Dedifferentiated amniotic fluid mesenchymal stem cell (primary cell): ENCODE results near the gene SLC1A4.
"Not testable (repeated sequence)": the region's sequence is repeated elsewhere in the genome, so short reads cannot be mapped to it uniquely, and the experiment has no call there.

ENCODE experiments used
- DNase-seq: peaks from one replicate; pipeline ENCODE4 v3.0.0-alpha.2; 2016; ENCODE audit errors: extremely low spot score

SLC1A4 gene

GRCh38 chr2:64989126-64989981 is at the start of gene SLC1A4:
SLC1A4 (plus strand) TSS chr2:64989399; CDS start chr2:64989644, 245 bp downstream.
- DNase-seq: peak; percentile 85

GRCh38 chr2:64941143-64941542 is 48.1 kb upstream of the SLC1A4 start:
- no peak for DNase-seq

GRCh38 chr2:64941801-64942200 is 47.4 kb upstream of the SLC1A4 start:
- DNase-seq: no peak

GRCh38 chr2:64942693-64943092 is 46.5 kb upstream of the SLC1A4 start:
- DNase-seq: no peak

GRCh38 chr2:64943387-64944150 is 45.6 kb upstream of the SLC1A4 start:
- DNase-seq: peak; percentile 48

GRCh38 chr2:64944484-64944883 is 44.7 kb upstream of the SLC1A4 start:
- no peak for DNase-seq

GRCh38 chr2:64945973-64946768 is 43.0 kb upstream of the SLC1A4 start:
- no peak for DNase-seq

GRCh38 chr2:64946769-64947247 is 42.4 kb upstream of the SLC1A4 start:
- DNase-seq: peak; percentile 25

GRCh38 chr2:64947885-64948284 is 41.3 kb upstream of the SLC1A4 start:
- no peak for DNase-seq

GRCh38 chr2:64950226-64951160 is 38.7 kb upstream of the SLC1A4 start:
- DNase-seq: no peak

GRCh38 chr2:64951306-64951953 is 37.8 kb upstream of the SLC1A4 start:
- no peak for DNase-seq

- DNase-seq: no peak
Measured at GRCh38 chr2:64952096-64952495, 37.1 kb upstream of the SLC1A4 start.

- DNase-seq: peak; percentile 55
Measured at GRCh38 chr2:64952511-64953482, 36.4 kb upstream of the SLC1A4 start.

GRCh38 chr2:64955467-64955866 is 33.7 kb upstream of the SLC1A4 start:
- no peak for DNase-seq

- DNase-seq: no peak
Measured at GRCh38 chr2:64957109-64957903, 31.9 kb upstream of the SLC1A4 start.

GRCh38 chr2:64958556-64958955 is 30.6 kb upstream of the SLC1A4 start:
- no peak for DNase-seq

GRCh38 chr2:64960819-64961218 is 28.4 kb upstream of the SLC1A4 start:
- no peak for DNase-seq

GRCh38 chr2:64963138-64963537 is 26.1 kb upstream of the SLC1A4 start:
- DNase-seq: not testable (repeated sequence)
